ENCODE data around the gene SEPTIN14. TPM values are rescaled to one million over a fixed set of nuclear protein-coding genes. Genes with fewer than 3 reads are reported as not detected.
"Not testable (repeated sequence)": the region's sequence is repeated elsewhere in the genome, so short reads cannot be mapped to it uniquely, and the experiment has no call there.

Gene SEPTIN14
- total RNA-seq, 1 experiment from 2014 or later, result not detected

- Histone ChIP-seq H3K36me3 (ENCODE audit: insufficient read depth, low read length) (no peaks in the 10 kb centered on the region), H3K27ac (ENCODE audit: low read length) (no peak overlapping the region), H3K4me1 (ENCODE audit: low read length) (no peaks in the 10 kb centered on the region), H3K9me3 (ENCODE audit: low read length) (no peaks in the 10 kb centered on the region), H3K79me2 (ENCODE audit: low read length) (no peaks in the 10 kb centered on the region), H3K4me3 (ENCODE audit: low read length) (no peak overlapping the region), H3K9ac (ENCODE audit: low read length) (no peak overlapping the region), H3K27me3 (ENCODE audit: low read length) (no peaks in the 10 kb centered on the region), H3K4me2 (ENCODE audit: low read depth, low read length, poor library complexity, severe bottlenecking) (no peak overlapping the region), H3K9me2 (replicated peaks; ENCODE audit: insufficient read depth, low read length) (no peaks in the 10 kb centered on the region), H2AFZ (ENCODE audit: low read length) (no peak overlapping the region), H4K20me1 (ENCODE audit: insufficient read depth, low read depth, low read length) (no peaks in the 10 kb centered on the region)
- DNase-seq, result no peak
Measured at GRCh38 chr7:55776196-55776595, 86.4 kb downstream of the SEPTIN14 start.

DNA sequence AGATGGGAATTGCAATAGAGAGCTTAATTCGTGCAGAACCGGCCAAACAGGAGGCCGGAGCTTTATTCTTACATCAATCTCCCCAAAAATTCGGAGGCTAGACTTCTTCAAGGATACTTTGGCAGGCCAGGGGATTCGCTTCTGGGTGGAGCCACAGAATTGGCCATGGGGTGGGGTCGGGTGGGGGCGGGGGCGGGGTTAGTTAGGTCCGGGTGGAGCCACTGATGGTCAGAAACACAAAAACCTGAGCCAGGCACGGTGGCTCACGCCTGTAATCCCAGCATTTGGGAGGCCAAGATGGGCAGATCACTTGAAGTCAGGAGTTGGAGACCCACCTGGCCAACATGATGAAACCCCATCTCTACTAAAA is 87.5 kb downstream of the SEPTIN14 start:
- H2AFZ ChIP-seq (ENCODE audit: low read length), result no peak overlapping the region
- no peaks in the 10 kb centered on the region for H4K20me1 ChIP-seq (ENCODE audit: insufficient read depth, low read depth, low read length)
- H3K9me3 ChIP-seq (ENCODE audit: low read length), result no peaks in the 10 kb centered on the region
- no peaks in the 10 kb centered on the region for H3K36me3 ChIP-seq (ENCODE audit: insufficient read depth, low read length)
- no peaks in the 10 kb centered on the region for H3K27me3 ChIP-seq (ENCODE audit: low read length)
- H3K27ac ChIP-seq (ENCODE audit: low read length), result no peak overlapping the region
- no peak overlapping the region for H3K9ac ChIP-seq (ENCODE audit: low read length)
- H3K4me2 ChIP-seq (ENCODE audit: low read depth, low read length, poor library complexity, severe bottlenecking), result no peak overlapping the region
- no peak for DNase-seq
- H3K79me2 ChIP-seq (ENCODE audit: low read length), result no peaks in the 10 kb centered on the region
- no peaks in the 10 kb centered on the region for H3K9me2 ChIP-seq (replicated peaks; ENCODE audit: insufficient read depth, low read length)
- H3K4me1 ChIP-seq (ENCODE audit: low read length), result no peaks in the 10 kb centered on the region
- H3K4me3 ChIP-seq (ENCODE audit: low read length), result no peak overlapping the region

GRCh38 chr7:55774327-55775050 is 88.1 kb downstream of the SEPTIN14 start:
- Histone ChIP-seq H2AFZ (ENCODE audit: low read length) (no peak overlapping the region), H3K79me2 (ENCODE audit: low read length) (no peaks in the 10 kb centered on the region), H3K4me2 (ENCODE audit: low read depth, low read length, poor library complexity, severe bottlenecking) (no peak overlapping the region)

GRCh38 chr7:55770778-55771177 is 91.8 kb downstream of the SEPTIN14 start:
- no peaks in the 10 kb centered on the region for H4K20me1 ChIP-seq (ENCODE audit: insufficient read depth, low read depth, low read length)
- no peak overlapping the region for H2AFZ ChIP-seq (ENCODE audit: low read length)
- H3K9me3 ChIP-seq (ENCODE audit: low read length), result no peaks in the 10 kb centered on the region
- no peaks in the 10 kb centered on the region for H3K27me3 ChIP-seq (ENCODE audit: low read length)
- H3K9me2 ChIP-seq (replicated peaks; ENCODE audit: insufficient read depth, low read length), result no peaks in the 10 kb centered on the region
- H3K4me2 ChIP-seq (ENCODE audit: low read depth, low read length, poor library complexity, severe bottlenecking), result no peak overlapping the region
- H3K9ac ChIP-seq (ENCODE audit: low read length), result no peak overlapping the region
- H3K4me1 ChIP-seq (ENCODE audit: low read length), result no peaks in the 10 kb centered on the region
- H3K4me3 ChIP-seq (ENCODE audit: low read length), result no peak overlapping the region
- no peaks in the 10 kb centered on the region for H3K36me3 ChIP-seq (ENCODE audit: insufficient read depth, low read length)
- no peak for DNase-seq
- no peak overlapping the region for H3K27ac ChIP-seq (ENCODE audit: low read length)
- H3K79me2 ChIP-seq (ENCODE audit: low read length), result no peaks in the 10 kb centered on the region

More at GRCh38 chr7:55774327-55775050, 88.1 kb downstream of the SEPTIN14 start:
- Histone ChIP-seq H3K36me3 (ENCODE audit: insufficient read depth, low read length) (no peaks in the 10 kb centered on the region), H3K27ac (ENCODE audit: low read length) (no peak overlapping the region), H3K4me1 (ENCODE audit: low read length) (no peaks in the 10 kb centered on the region), H3K9me2 (replicated peaks; ENCODE audit: insufficient read depth, low read length) (no peaks in the 10 kb centered on the region), H3K4me3 (ENCODE audit: low read length) (no peak overlapping the region), H4K20me1 (ENCODE audit: insufficient read depth, low read depth, low read length) (no peaks in the 10 kb centered on the region), H3K9ac (ENCODE audit: low read length) (no peak overlapping the region), H3K27me3 (ENCODE audit: low read length) (no peaks in the 10 kb centered on the region), H3K9me3 (ENCODE audit: low read length) (no peaks in the 10 kb centered on the region)
- DNase-seq, result no peak

GRCh38 chr7:55753274-55753862 is 109.2 kb downstream of the SEPTIN14 start:
- not testable (repeated sequence) for H3K79me2 ChIP-seq (ENCODE audit: low read length); H3K4me3 ChIP-seq (ENCODE audit: low read length); H3K27ac ChIP-seq (ENCODE audit: low read length); H2AFZ ChIP-seq (ENCODE audit: low read length); H3K9ac ChIP-seq (ENCODE audit: low read length); H3K27me3 ChIP-seq (ENCODE audit: low read length); H4K20me1 ChIP-seq (ENCODE audit: insufficient read depth, low read depth, low read length); H3K36me3 ChIP-seq (ENCODE audit: insufficient read depth, low read length); H3K9me3 ChIP-seq (ENCODE audit: low read length); DNase-seq; H3K4me2 ChIP-seq (ENCODE audit: low read depth, low read length, poor library complexity, severe bottlenecking); H3K9me2 ChIP-seq (replicated peaks; ENCODE audit: insufficient read depth, low read length); H3K4me1 ChIP-seq (ENCODE audit: low read length)

DNA sequence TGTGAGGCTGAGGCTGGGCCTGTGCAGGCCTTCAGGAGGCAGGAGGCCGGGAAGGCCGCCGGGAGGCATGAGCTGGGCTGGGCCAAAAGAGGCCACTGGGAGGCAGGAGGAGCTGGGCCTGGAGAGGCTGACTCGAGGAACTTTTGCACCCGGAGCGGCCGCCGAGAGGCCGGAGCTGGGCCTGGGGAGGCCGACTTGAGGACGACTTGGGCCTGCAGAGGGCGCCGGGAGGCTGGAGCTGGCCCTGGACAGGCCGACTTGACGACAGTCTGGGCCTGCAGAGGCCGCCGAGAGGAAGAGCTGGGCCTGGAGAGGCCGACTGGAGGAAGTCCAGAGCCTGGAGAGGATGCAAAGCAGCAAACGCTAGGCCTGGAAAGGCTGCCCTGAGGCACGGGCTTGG is 117.8 kb downstream of the SEPTIN14 start:
- not testable (repeated sequence) for H3K79me2 ChIP-seq (ENCODE audit: low read length); H4K20me1 ChIP-seq (ENCODE audit: insufficient read depth, low read depth, low read length); H3K9ac ChIP-seq (ENCODE audit: low read length); H3K36me3 ChIP-seq (ENCODE audit: insufficient read depth, low read length); H3K4me3 ChIP-seq (ENCODE audit: low read length); H2AFZ ChIP-seq (ENCODE audit: low read length); H3K4me2 ChIP-seq (ENCODE audit: low read depth, low read length, poor library complexity, severe bottlenecking); H3K27ac ChIP-seq (ENCODE audit: low read length); H3K4me1 ChIP-seq (ENCODE audit: low read length); H3K9me2 ChIP-seq (replicated peaks; ENCODE audit: insufficient read depth, low read length); DNase-seq; H3K27me3 ChIP-seq (ENCODE audit: low read length); H3K9me3 ChIP-seq (ENCODE audit: low read length)

Small RNA genes within 50 kb of the gene (small RNA-seq; reads per million reads assigned to genes)
- gene AC092647.1 (not detected), gene AC092647.2 (not detected), gene RNU6-1126P (not detected)

Other genes starting within 250 kb of the SEPTIN14 start
- 2.0 and 13.2 TPM in 2 replicates for gene ZNF713, start 24.7 kb upstream of the SEPTIN14 start, total RNA-seq (2014; rRNA removed; shearing (Covaris generic); ENCODE audit: low replicate concordance)
- gene MRPS17, start 89.1 kb upstream of the SEPTIN14 start, total RNA-seq (2014; rRNA removed; shearing (Covaris generic); ENCODE audit: low replicate concordance), result 11.5 and 14.1 TPM in 2 replicates
- gene NIPSNAP2, start 101.8 kb upstream of the SEPTIN14 start, total RNA-seq (2014; rRNA removed; shearing (Covaris generic); ENCODE audit: low replicate concordance), result 25.9 and 48.6 TPM in 2 replicates
- gene PSPH, start 188.7 kb upstream of the SEPTIN14 start, total RNA-seq (2014; rRNA removed; shearing (Covaris generic); ENCODE audit: low replicate concordance), result 121 and 200 TPM in 2 replicates
- gene CCT6A, start 189.0 kb upstream of the SEPTIN14 start, total RNA-seq (2014; rRNA removed; shearing (Covaris generic); ENCODE audit: low replicate concordance), result 149 and 174 TPM in 2 replicates
- 109 and 146 TPM in 2 replicates for gene SUMF2, start 201.5 kb upstream of the SEPTIN14 start, total RNA-seq (2014; rRNA removed; shearing (Covaris generic); ENCODE audit: low replicate concordance)
- 0.22 and 2.8 TPM in 2 replicates for gene PHKG1, start 230.2 kb upstream of the SEPTIN14 start, total RNA-seq (2014; rRNA removed; shearing (Covaris generic); ENCODE audit: low replicate concordance)
- gene CHCHD2, start 243.7 kb upstream of the SEPTIN14 start, total RNA-seq (2014; rRNA removed; shearing (Covaris generic); ENCODE audit: low replicate concordance), result 405 and 471 TPM in 2 replicates